ENCODE data around the gene PRC1.
"Not testable (repeated sequence)": the region's sequence is repeated elsewhere in the genome, so short reads cannot be mapped to it uniquely, and the experiment has no call there.

- TF ChIP-seq CTCF, POLR2A, POLR2AphosphoS5 (IDR thresholded peaks at IDR 0.05): not testable (repeated sequence)
Observed at GRCh38 chr15:90922712-90923322, 71.5 kb downstream of the PRC1 start.

All from breast epithelium (tissue), 3 donors.